Thyroid gland (tissue), 4 donors: Measurements from ENCODE around the gene TLR4. TPM values are rescaled to one million over a fixed set of nuclear protein-coding genes. Genes with fewer than 3 reads are reported as not detected.

Experiments used
- DNase-seq, 2 donors: peaks; one replicate each; pipeline ENCODE4 v3.0.0-alpha.2; 2019
- H3K27ac ChIP-seq, 3 donors: fragments of 200-600 bp; sonication (generic); 1 replicate in 2 of 3; 2 replicates in 1 of 3; pipeline ENCODE4 v1.5.1; 2016 to 2019; ENCODE audit warnings: mild to moderate bottlenecking in 1 of 3, moderate library complexity in 1 of 3
- H3K27me3 ChIP-seq: fragments of 200-600 bp; sonication (generic); one replicate; pipeline ENCODE4 v1.5.1; 2019
- H3K36me3 ChIP-seq, 2 donors: fragments of 200-600 bp; sonication (generic); one replicate each; pipeline ENCODE4 v1.5.1; 2016 to 2019
- H3K4me1 ChIP-seq, 2 donors: fragments of 200-600 bp; sonication (generic); one replicate each; pipeline ENCODE4 v1.5.1; 2017 to 2019
- H3K4me3 ChIP-seq, 3 donors: fragments of 200-600 bp; sonication (generic); replicated peaks in 1 of 3; 1 replicate in 2 of 3; 2 replicates in 1 of 3; pipeline ENCODE4 v1.5.1; 2016; ENCODE audit warnings: mild to moderate bottlenecking in 1 of 3
- H3K9me3 ChIP-seq: fragments of 200-600 bp; sonication (generic); one replicate; pipeline ENCODE4 v1.5.1; 2017
- CTCF ChIP-seq, 6 experiments: fragments of 200-600 bp in 3 of 6; fragments of 450-650 bp in 3 of 6; sonication (generic) in 3 of 6; IDR thresholded peaks; one replicate each; pipeline ENCODE4 v1.5.1; 2016 to 2019; ENCODE audit warnings: antibody characterized with exemption in 6 of 6, mild to moderate bottlenecking in 2 of 6, inconsistent platforms in 1 of 6, moderate library complexity in 1 of 6
- POLR2A ChIP-seq, 2 donors: fragments of 450-650 bp; IDR thresholded peaks; one replicate each; pipeline ENCODE4 v1.6.1; 2017; ENCODE audit warnings: antibody characterized with exemption in 2 of 2, mild to moderate bottlenecking in 2 of 2, moderate library complexity in 1 of 2
- WGBS, 2 donors: methylation state at CpG; one replicate each; pipeline ENCODE4 v1.1.5; 2017; 5-methylcytosine and 5-hydroxymethylcytosine counted together
- intact Hi-C: fragments of 100-400 bp; cut with DNase I; formaldehyde crosslinking; loops from one replicate; pipeline ENCODE4 v1.15.1; 2023
- small RNA-seq: library from RNA; depleted of rRNA; stranded (forward); fragments of <200 nt; gene quantifications from one replicate; pipeline ENCODE3, GENCODE V24; 2016
- total RNA-seq, 4 donors: library from RNA; depleted of rRNA; stranded (reverse); fragments of >200 nt; gene quantifications; one replicate each; pipeline ENCODE4 v1.2.3, GENCODE V29; 2016

TLR4 gene
- total RNA-seq, 4 donors from 2014 or later, result 9.8 to 59.0 (median 36.0) TPM

GRCh38 chr9:117763314-117763713 lies 59.1 kb downstream of the TLR4 start:
- H3K4me1 ChIP-seq, result no peaks in the 10 kb centered on the region
- no peak overlapping the region for H3K4me3 ChIP-seq
- H3K27ac ChIP-seq, result no peak overlapping the region
- H3K9me3 ChIP-seq, result no peaks in the 10 kb centered on the region
- H3K36me3 ChIP-seq, result no peaks in the 10 kb centered on the region
- 72 to 80% methylated on average over 4 of the region's 4 CpGs for WGBS, 2 donors
- intact Hi-C loops, result no loop called here
- DNase-seq, result no peak
- TF ChIP-seq POLR2A (IDR thresholded peaks at IDR 0.05) (no peak), CTCF (IDR thresholded peaks at IDR 0.05) (no peak)
- H3K27me3 ChIP-seq, result no peaks in the 10 kb centered on the region

GRCh38 chr9:117768750-117769395 lies 64.7 kb downstream of the TLR4 start:
- no peaks in the 10 kb centered on the region for H3K4me1 ChIP-seq
- DNase-seq, result no peak
- H3K27me3 ChIP-seq, result no peaks in the 10 kb centered on the region
- TF ChIP-seq POLR2A (IDR thresholded peaks at IDR 0.05) (no peak), CTCF (IDR thresholded peaks at IDR 0.05) (no peak)
- H3K27ac ChIP-seq, result no peak overlapping the region
- no peak overlapping the region for H3K4me3 ChIP-seq
- H3K36me3 ChIP-seq, result no peaks in the 10 kb centered on the region
- WGBS, 2 donors, result 58 to 65% methylated on average over 4 of the region's 4 CpGs
- no peaks in the 10 kb centered on the region for H3K9me3 ChIP-seq
- intact Hi-C loops, result no loop called here

- Histone ChIP-seq H3K4me3 (no peak overlapping the region), H3K36me3 (no peaks in the 10 kb centered on the region), H3K27ac (no peak overlapping the region), H3K9me3 (no peaks in the 10 kb centered on the region), H3K27me3 (no peaks in the 10 kb centered on the region), H3K4me1 (no peaks in the 10 kb centered on the region)
- WGBS, 2 donors, result 79 to 81% methylated on average over 4 of the region's 4 CpGs
- intact Hi-C loops, result no loop called here
- TF ChIP-seq POLR2A (IDR thresholded peaks at IDR 0.05) (no peak), CTCF (IDR thresholded peaks at IDR 0.05) (no peak)
- no peak for DNase-seq
These were observed 66.9 kb downstream of the TLR4 start for GRCh38 chr9:117771136-117771535.

GRCh38 chr9:117772960-117773359 lies 68.8 kb downstream of the TLR4 start:
- Histone ChIP-seq H3K4me3 (no peak overlapping the region), H3K4me1 (no peaks in the 10 kb centered on the region), H3K36me3 (no peaks in the 10 kb centered on the region), H3K27me3 (no peaks in the 10 kb centered on the region), H3K9me3 (no peaks in the 10 kb centered on the region), H3K27ac (no peak overlapping the region)
- 54 to 56% methylated on average over 3 of the region's 3 CpGs for WGBS, 2 donors
- intact Hi-C loops, result no loop called here
- no peak for DNase-seq
- TF ChIP-seq CTCF (IDR thresholded peaks at IDR 0.05) (no peak), POLR2A (IDR thresholded peaks at IDR 0.05) (no peak)

Small RNAs within 50 kb of the gene (small RNA-seq; reads per million reads assigned to genes)
- not detected for gene RNU6-1082P
